Natural killer cell (primary cell): Measurements from ENCODE around the gene ACOT7. TPM values are rescaled to one million over a fixed set of nuclear protein-coding genes. Genes with fewer than 3 reads are reported as not detected.

Experiments used
- ATAC-seq, 3 donors: fragments of 150-1000 bp in 2 of 3; fragments of 200-7000 bp in 1 of 3; cut with Tn5 transposase; 1 replicate in 1 of 3; 2 replicates in 2 of 3; pipeline ENCODE4 v1.10.0; 2021; ENCODE audit warnings: mild to moderate bottlenecking in 2 of 3, moderate library complexity in 2 of 3
- DNase-seq, 2 donors: peaks; one replicate each; pipeline versions ENCODE4 v3.0.0 to v3.0.0-alpha.2; 2013 to 2021; ENCODE audit warnings: mixed read lengths in 1 of 2
- H3K27ac ChIP-seq: one replicate; pipeline ENCODE4 v1.5.1; 2013; ENCODE audit warnings: mild to moderate bottlenecking, low read length
- H3K27me3 ChIP-seq: one replicate; pipeline ENCODE4 v1.6.1; 2013; ENCODE audit warnings: low read length; ENCODE audit not compliant: control insufficient read depth, insufficient read depth
- H3K36me3 ChIP-seq: one replicate; pipeline ENCODE4 v1.6.1; 2013; ENCODE audit warnings: low read length; ENCODE audit not compliant: control insufficient read depth, insufficient read depth
- H3K4me1 ChIP-seq: one replicate; pipeline ENCODE4 v1.6.1; 2013; ENCODE audit warnings: low read length; ENCODE audit not compliant: control insufficient read depth, insufficient read depth
- H3K4me3 ChIP-seq: one replicate; pipeline ENCODE4 v1.5.1; 2013; ENCODE audit warnings: low read length
- H3K9me3 ChIP-seq: one replicate; pipeline ENCODE4 v1.6.1; 2013; ENCODE audit warnings: low read length; ENCODE audit not compliant: control insufficient read depth, insufficient read depth
- H3K27ac Mint-ChIP-seq, 2 donors: one replicate each; pipeline ENCODE4 v1.8.0; 2022; ENCODE audit warnings: mild to moderate bottlenecking in 2 of 2, mixed read lengths in 2 of 2, moderate library complexity in 1 of 2
- H3K27me3 Mint-ChIP-seq, 2 donors: one replicate each; pipeline ENCODE4 v1.8.0; 2022; ENCODE audit warnings: low read depth in 2 of 2, mixed read lengths in 2 of 2
- H3K36me3 Mint-ChIP-seq: one replicate; pipeline ENCODE4 v1.8.0; 2022; ENCODE audit warnings: mixed read lengths
- H3K4me1 Mint-ChIP-seq, 2 donors: one replicate each; pipeline ENCODE4 v1.8.0; 2022; ENCODE audit warnings: mixed read lengths in 2 of 2
- H3K4me3 Mint-ChIP-seq: one replicate; pipeline ENCODE4 v1.8.0; 2022; ENCODE audit warnings: mild to moderate bottlenecking, moderate library complexity, mixed read lengths
- H3K9me3 Mint-ChIP-seq, 2 donors: one replicate each; pipeline ENCODE4 v1.8.0; 2022; ENCODE audit warnings: mixed read lengths in 2 of 2
- CTCF ChIP-seq: fragments of 200-600 bp; IDR thresholded peaks from one replicate; pipeline ENCODE4 v1.8.0; 2022; ENCODE audit warnings: antibody characterized with exemption
- WGBS: methylation state at CpG from one replicate; pipeline ENCODE4 v1.1.7; 2013; ENCODE audit warnings: missing lambda C conversion rate; ENCODE audit not compliant: insufficient coverage; 5-methylcytosine and 5-hydroxymethylcytosine counted together
- intact Hi-C: fragments of 100-400 bp; cut with micrococcal nuclease; formaldehyde crosslinking; loops from one replicate; pipeline ENCODE4 v1.14.2; 2022
- total RNA-seq, 4 donors: library from RNA; stranded (reverse); fragments of 120-200 nt in 1 of 4; gene quantifications; one replicate each; pipeline versions ENCODE4 v1.2.3 to v1.2.4, GENCODE V29; 2013 to 2022

The ACOT7 gene
- total RNA-seq, 3 donors from 2014 or later (not counting 1 experiment from before 2014, with no cell fraction given): 11.5 to 16.9 (median 15.4) TPM

GRCh38 chr1:6360517-6361070 is 33.0 kb downstream of the ACOT7 start:
- H3K4me1 Mint-ChIP-seq: peaks cover 24 to 42% of the 10 kb centered on the region in 2 donors
- H3K36me3 ChIP-seq: no peaks in the 10 kb centered on the region
- H3K9me3 ChIP-seq: no peaks in the 10 kb centered on the region
- 71% methylated on average over 9 of the region's 9 CpGs for WGBS
- intact Hi-C loops: no loop called here
- DNase-seq (no peak), ATAC-seq (no peak)
- peak overlapping the region; percentile 96 for H3K27ac ChIP-seq
- no peak overlapping the region for H3K4me3 Mint-ChIP-seq
- peak overlapping the region; percentile 90 to 97 for H3K27ac Mint-ChIP-seq
- no peak overlapping the region for H3K4me3 ChIP-seq
- H3K27me3 Mint-ChIP-seq: no peaks in the 10 kb centered on the region
- no peaks in the 10 kb centered on the region for H3K27me3 ChIP-seq
- H3K36me3 Mint-ChIP-seq: no peaks in the 10 kb centered on the region
- no peaks in the 10 kb centered on the region for H3K9me3 Mint-ChIP-seq
- peaks cover 59% of the 10 kb centered on the region for H3K4me1 ChIP-seq
- no peak for TF ChIP-seq CTCF

- H3K36me3 Mint-ChIP-seq: no peaks in the 10 kb centered on the region
- Histone ChIP-seq H3K27me3 (no peaks in the 10 kb centered on the region), H3K4me1 (peaks cover 56% of the 10 kb centered on the region), H3K27ac (peak overlapping the region; percentile 96), H3K36me3 (no peaks in the 10 kb centered on the region), H3K9me3 (no peaks in the 10 kb centered on the region), H3K4me3 (no peak overlapping the region)
- intact Hi-C loops: no loop called here
- DNase-seq: no peak
- H3K4me1 Mint-ChIP-seq: peaks cover 21 to 41% of the 10 kb centered on the region in 2 donors
- ATAC-seq: peak; percentile 17 to 27 (median 26)
- no peaks in the 10 kb centered on the region for H3K27me3 Mint-ChIP-seq
- peak overlapping the region; percentile 72 for H3K4me3 Mint-ChIP-seq
- 79% methylated on average over 8 of the region's 9 CpGs for WGBS
- H3K27ac Mint-ChIP-seq: peak overlapping the region; percentile 90 to 97
- TF ChIP-seq CTCF: no peak
- H3K9me3 Mint-ChIP-seq: no peaks in the 10 kb centered on the region
Observed at GRCh38 chr1:6360117-6360496, 33.5 kb downstream of the ACOT7 start.

GRCh38 chr1:6359216-6360116 is 34.1 kb downstream of the ACOT7 start:
- peaks cover 49% of the 10 kb centered on the region for H3K4me1 ChIP-seq
- Mint-ChIP-seq H3K36me3 (no peaks in the 10 kb centered on the region), H3K4me1 (peaks cover 16 to 40% of the 10 kb centered on the region in 2 donors), H3K27ac (peak overlapping the region; percentile 90 to 97), H3K4me3 (peak overlapping the region; percentile 72), H3K27me3 (no peaks in the 10 kb centered on the region), H3K9me3 (no peaks in the 10 kb centered on the region)
- intact Hi-C loops: no loop called here
- ATAC-seq (peak; percentile 84 to 92 (median 89)), DNase-seq (peak; percentile 53 to 77)
- no peaks in the 10 kb centered on the region for H3K9me3 ChIP-seq
- no peak overlapping the region for H3K4me3 ChIP-seq
- H3K36me3 ChIP-seq: no peaks in the 10 kb centered on the region
- WGBS: 23% methylated on average over 12 of the region's 13 CpGs
- H3K27me3 ChIP-seq: no peaks in the 10 kb centered on the region
- peak overlapping the region; percentile 96 for H3K27ac ChIP-seq
- no peak for TF ChIP-seq CTCF
